Cerebellar cortex (tissue), 1 donor: ENCODE results near the gene OTOG.

Experiments used
- DNase-seq: peaks from one replicate; pipeline ENCODE4 v3.0.0-alpha.2; 2015; ENCODE audit warnings: low spot score

The OTOG gene

GRCh38 chr11:17696741-17697140 lies 149.7 kb downstream of the OTOG start:
- no peak for DNase-seq
